IPS-15b (cell line): ENCODE measurements around the gene C2orf74.
"Not testable (repeated sequence)": the region's sequence is repeated elsewhere in the genome, so short reads cannot be mapped to it uniquely, and the experiment has no call there.

ENCODE experiments used
- H3K27me3 ChIP-seq: one replicate; pipeline ENCODE4 v1.6.1; 2013; ENCODE audit warnings: low read length; ENCODE audit not compliant: control insufficient read depth, insufficient read depth
- H3K36me3 ChIP-seq: one replicate; pipeline ENCODE4 v1.6.1; 2013; ENCODE audit warnings: low read length; ENCODE audit not compliant: control insufficient read depth, insufficient read depth
- H3K4me1 ChIP-seq: one replicate; pipeline ENCODE4 v1.6.1; 2013; ENCODE audit warnings: mild to moderate bottlenecking, low read length; ENCODE audit not compliant: control insufficient read depth, insufficient read depth
- H3K4me3 ChIP-seq: one replicate; pipeline ENCODE4 v1.5.1; 2013; ENCODE audit warnings: low read depth, low read length
- H3K9ac ChIP-seq: one replicate; pipeline ENCODE4 v1.6.1; 2013; ENCODE audit warnings: low read depth, mild to moderate bottlenecking, low read length
- H3K9me3 ChIP-seq: one replicate; pipeline ENCODE4 v1.6.1; 2013; ENCODE audit warnings: mild to moderate bottlenecking, low read length; ENCODE audit not compliant: control insufficient read depth, insufficient read depth

The C2orf74 gene

GRCh38 chr2:61161888-61162287 lies at the start of gene C2orf74:
Gene C2orf74, plus strand, starts transcription at chr2:61162188. Its CDS starts 327 bp downstream, at chr2:61162515.
- H3K9ac ChIP-seq, result no peak within 1 kb of the TSS
- no peaks in the 10 kb centered on the region for H3K9me3 ChIP-seq
- H3K27me3 ChIP-seq, result no peaks in the 10 kb centered on the region
- H3K4me1 ChIP-seq, result no peaks in the 10 kb centered on the region
- H3K4me3 ChIP-seq, result no peak within 1 kb of the TSS
- H3K36me3 ChIP-seq, result no peaks in the 10 kb centered on the region

- Histone ChIP-seq H3K9me3 (no peaks in the 10 kb centered on the region), H3K4me1 (no peaks in the 10 kb centered on the region), H3K36me3 (no peaks in the 10 kb centered on the region), H3K4me3 (no peak overlapping the region), H3K27me3 (no peaks in the 10 kb centered on the region), H3K9ac (no peak overlapping the region)
Observed at GRCh38 chr2:61114147-61114546, 47.8 kb upstream of the C2orf74 start.

- H3K9ac ChIP-seq, result no peak overlapping the region
- H3K36me3 ChIP-seq, result no peaks in the 10 kb centered on the region
- no peaks in the 10 kb centered on the region for H3K4me1 ChIP-seq
- H3K9me3 ChIP-seq, result no peaks in the 10 kb centered on the region
- H3K4me3 ChIP-seq, result no peak overlapping the region
- no peaks in the 10 kb centered on the region for H3K27me3 ChIP-seq
Observed at GRCh38 chr2:61116302-61116701, 45.7 kb upstream of the C2orf74 start.

- Histone ChIP-seq H3K4me3 (no peak overlapping the region), H3K36me3 (no peaks in the 10 kb centered on the region), H3K9me3 (no peaks in the 10 kb centered on the region), H3K27me3 (no peaks in the 10 kb centered on the region), H3K4me1 (no peaks in the 10 kb centered on the region), H3K9ac (no peak overlapping the region)
Observed at GRCh38 chr2:61117534-61117933, 44.5 kb upstream of the C2orf74 start.

GRCh38 chr2:61125123-61125710 lies 36.8 kb upstream of the C2orf74 start:
- H3K9me3 ChIP-seq, result no peaks in the 10 kb centered on the region
- no peak overlapping the region for H3K9ac ChIP-seq
- no peaks in the 10 kb centered on the region for H3K27me3 ChIP-seq
- no peak overlapping the region for H3K4me3 ChIP-seq
- H3K36me3 ChIP-seq, result no peaks in the 10 kb centered on the region
- H3K4me1 ChIP-seq, result peaks cover 7% of the 10 kb centered on the region

- H3K4me3 ChIP-seq, result no peak overlapping the region
- peaks cover 7% of the 10 kb centered on the region for H3K4me1 ChIP-seq
- no peaks in the 10 kb centered on the region for H3K36me3 ChIP-seq
- no peaks in the 10 kb centered on the region for H3K9me3 ChIP-seq
- H3K27me3 ChIP-seq, result no peaks in the 10 kb centered on the region
- H3K9ac ChIP-seq, result no peak overlapping the region
Observed at GRCh38 chr2:61125798-61126197, 36.2 kb upstream of the C2orf74 start.

- not testable (repeated sequence) for H3K4me1 ChIP-seq, H3K27me3 ChIP-seq, H3K36me3 ChIP-seq, H3K9me3 ChIP-seq, H3K4me3 ChIP-seq, H3K9ac ChIP-seq
Observed at GRCh38 chr2:61128122-61128521, 33.9 kb upstream of the C2orf74 start.

- H3K9me3 ChIP-seq, result no peaks in the 10 kb centered on the region
- H3K36me3 ChIP-seq, result no peaks in the 10 kb centered on the region
- no peaks in the 10 kb centered on the region for H3K4me1 ChIP-seq
- H3K9ac ChIP-seq, result no peak overlapping the region
- no peaks in the 10 kb centered on the region for H3K27me3 ChIP-seq
- no peak overlapping the region for H3K4me3 ChIP-seq
Observed at GRCh38 chr2:61134141-61134540, 27.8 kb upstream of the C2orf74 start.

GRCh38 chr2:61135510-61135909 lies 26.5 kb upstream of the C2orf74 start:
- no peaks in the 10 kb centered on the region for H3K36me3 ChIP-seq
- H3K9me3 ChIP-seq, result no peaks in the 10 kb centered on the region
- H3K4me3 ChIP-seq, result no peak overlapping the region
- H3K27me3 ChIP-seq, result no peaks in the 10 kb centered on the region
- H3K9ac ChIP-seq, result no peak overlapping the region
- H3K4me1 ChIP-seq, result no peaks in the 10 kb centered on the region

GRCh38 chr2:61138859-61139258 lies 23.1 kb upstream of the C2orf74 start:
- Histone ChIP-seq H3K9me3 (no peaks in the 10 kb centered on the region), H3K27me3 (no peaks in the 10 kb centered on the region), H3K4me1 (no peaks in the 10 kb centered on the region), H3K36me3 (no peaks in the 10 kb centered on the region), H3K4me3 (no peak overlapping the region), H3K9ac (no peak overlapping the region)

GRCh38 chr2:61141151-61141550 lies 20.8 kb upstream of the C2orf74 start:
- H3K9me3 ChIP-seq, result no peaks in the 10 kb centered on the region
- no peaks in the 10 kb centered on the region for H3K4me1 ChIP-seq
- H3K36me3 ChIP-seq, result no peaks in the 10 kb centered on the region
- H3K27me3 ChIP-seq, result no peaks in the 10 kb centered on the region
- no peak overlapping the region for H3K4me3 ChIP-seq
- H3K9ac ChIP-seq, result no peak overlapping the region

- no peaks in the 10 kb centered on the region for H3K4me1 ChIP-seq
Observed at GRCh38 chr2:61144697-61145268, 17.2 kb upstream of the C2orf74 start.

More at GRCh38 chr2:61144697-61145268, 17.2 kb upstream of the C2orf74 start:
- H3K27me3 ChIP-seq, result no peaks in the 10 kb centered on the region
- peak overlapping the region; percentile 61 for H3K9ac ChIP-seq
- no peaks in the 10 kb centered on the region for H3K9me3 ChIP-seq
- H3K36me3 ChIP-seq, result no peaks in the 10 kb centered on the region
- H3K4me3 ChIP-seq, result peak overlapping the region; percentile 66
